Esophagus muscularis mucosa (tissue), 4 donors: ENCODE measurements around the gene MEIOSIN. TPM values are rescaled to one million over a fixed set of nuclear protein-coding genes. Genes with fewer than 3 reads are reported as not detected.

Source experiments
- DNase-seq: peaks from one replicate; pipeline ENCODE4 v3.0.0-alpha.2; 2017; ENCODE audit errors: extremely low spot score
- H3K27ac ChIP-seq, 4 donors: fragments of 200-600 bp; sonication (generic); replicated peaks in 1 of 4; 1 replicate in 3 of 4; 2 replicates in 1 of 4; pipeline ENCODE4 v1.5.1; 2016 to 2019; ENCODE audit warnings: mild to moderate bottlenecking in 1 of 4
- H3K27me3 ChIP-seq, 4 donors: fragments of 200-600 bp; sonication (generic); one replicate each; pipeline versions ENCODE4 v1.5.1 to v1.6.0; 2016 to 2019
- H3K36me3 ChIP-seq, 4 donors: fragments of 200-600 bp; sonication (generic); one replicate each; pipeline ENCODE4 v1.5.1; 2016 to 2019
- H3K4me1 ChIP-seq, 4 donors: fragments of 200-600 bp; sonication (generic); one replicate each; pipeline ENCODE4 v1.5.1; 2016 to 2019
- H3K4me3 ChIP-seq, 4 donors: fragments of 200-600 bp; sonication (generic); 1 replicate in 2 of 4; 2 replicates in 2 of 4; pipeline ENCODE4 v1.5.1; 2016 to 2019; ENCODE audit warnings: mild to moderate bottlenecking in 4 of 4, moderate library complexity in 1 of 4
- H3K9me3 ChIP-seq, 4 donors: fragments of 200-600 bp; sonication (generic); 1 replicate in 3 of 4; 2 replicates in 1 of 4; pipeline ENCODE4 v1.5.1; 2016 to 2019
- CTCF ChIP-seq, 3 experiments: fragments of 200-600 bp in 2 of 3; fragments of 450-650 bp in 1 of 3; sonication (generic) in 2 of 3; IDR thresholded peaks; one replicate each; pipeline ENCODE4 v1.5.1; 2017 to 2019; ENCODE audit warnings: antibody characterized with exemption in 3 of 3, mild to moderate bottlenecking in 2 of 3, moderate library complexity in 1 of 3
- EP300 ChIP-seq: sonication (generic); formaldehyde crosslinking; IDR thresholded peaks from one replicate; pipeline ENCODE4 v1.6.1; 2017; ENCODE audit warnings: antibody characterized with exemption
- POLR2A ChIP-seq: fragments of 450-650 bp; IDR thresholded peaks from one replicate; pipeline ENCODE4 v1.6.1; 2017; ENCODE audit warnings: antibody characterized with exemption, moderate library complexity, mild to moderate bottlenecking, low read depth
- POLR2AphosphoS5 ChIP-seq, 2 donors: sonication (generic); formaldehyde crosslinking; IDR thresholded peaks; one replicate each; pipeline ENCODE4 v1.6.1; 2017; ENCODE audit warnings: antibody characterized with exemption in 2 of 2
- WGBS: methylation state at CpG from one replicate; pipeline ENCODE4 v1.1.5; 2018; 5-methylcytosine and 5-hydroxymethylcytosine counted together
- intact Hi-C: fragments of 100-400 bp; cut with DNase I; formaldehyde crosslinking; loops from one replicate; pipeline ENCODE4 v1.15.1; 2023
- total RNA-seq, 4 donors: library from RNA; depleted of rRNA; stranded (reverse); fragments of >200 nt; gene quantifications; one replicate each; pipeline versions ENCODE4 v1.1.0 to v1.2.1, GENCODE V29; 2016

Gene MEIOSIN
- total RNA-seq, 4 donors from 2014 or later: not detected

- Histone ChIP-seq H3K9me3 (no peaks in the 10 kb centered on the region), H3K27ac (peak within 1 kb of the TSS; percentile 86 to 96 (median 92)), H3K27me3 (no peaks in the 10 kb centered on the region), H3K4me1 (peaks cover 7 to 26% (median 20%) of the 10 kb centered on the region in 4 donors), H3K36me3 (peaks cover 8 to 35% (median 23%) of the 10 kb centered on the region in 4 donors), H3K4me3 (peak within 1 kb of the TSS; percentile 65 to 78 (median 73))
- peak; percentile 99 for DNase-seq
- no peak for TF ChIP-seq CTCF (IDR thresholded peaks at IDR 0.05)
- TF ChIP-seq EP300: no peak
- TF ChIP-seq POLR2AphosphoS5 (IDR thresholded peaks at IDR 0.05): peak; percentile 79 to 84
- peak; percentile 6 for TF ChIP-seq POLR2A
- WGBS: under 1% methylated on average over 44 of the region's 70 CpGs
- intact Hi-C loops: loop anchor here (2.0 kb wide), 1 partner anchor 74 kb away; no protein-coding TSS in a partner anchor
These were observed 40.8 kb upstream of the MEIOSIN start, which contains the start of gene QPCTL for GRCh38 chr19:45692187-45693105. QPCTL (plus strand) TSS chr19:45692666; CDS start chr19:45692704, 38 bp downstream.

GRCh38 chr19:45693106-45693788 lies 40.0 kb upstream of the MEIOSIN start:
- peaks cover under 1 to 29% (median 15%) of the 10 kb centered on the region in 4 donors for H3K36me3 ChIP-seq
- no peak for TF ChIP-seq EP300
- peak in 1 of 2 donors; percentile 46 for TF ChIP-seq POLR2AphosphoS5 (IDR thresholded peaks at IDR 0.05)
- no peak for TF ChIP-seq POLR2A
- TF ChIP-seq CTCF (IDR thresholded peaks at IDR 0.05): peak; percentile 86 to 91 (median 89)
- no peaks in the 10 kb centered on the region for H3K9me3 ChIP-seq
- no peaks in the 10 kb centered on the region for H3K27me3 ChIP-seq
- peak overlapping the region; percentile 86 to 96 (median 92) for H3K27ac ChIP-seq
- under 1% methylated on average over 19 of the region's 22 CpGs for WGBS
- H3K4me1 ChIP-seq: peaks cover 7 to 26% (median 20%) of the 10 kb centered on the region in 4 donors
- H3K4me3 ChIP-seq: peak overlapping the region; percentile 65 to 78 (median 73)
- intact Hi-C loops: loop anchor here (2.0 kb wide), 1 partner anchor 74 kb away; no protein-coding TSS in a partner anchor
- DNase-seq: peak; percentile 96

GRCh38 chr19:45701676-45702075 lies 31.6 kb upstream of the MEIOSIN start:
- DNase-seq: no peak
- Histone ChIP-seq H3K4me1 (no peaks in the 10 kb centered on the region), H3K27me3 (no peaks in the 10 kb centered on the region), H3K9me3 (no peaks in the 10 kb centered on the region), H3K36me3 (peaks cover 2 to 42% (median 16%) of the 10 kb centered on the region in 4 donors), H3K4me3 (no peak overlapping the region), H3K27ac (no peak overlapping the region)
- intact Hi-C loops: no loop called here
- TF ChIP-seq CTCF (IDR thresholded peaks at IDR 0.05): no peak
- no peak for TF ChIP-seq POLR2A
- TF ChIP-seq EP300: no peak
- no peak for TF ChIP-seq POLR2AphosphoS5 (IDR thresholded peaks at IDR 0.05)
- WGBS: 87% methylated on average over 7 of the region's 7 CpGs

GRCh38 chr19:45705115-45705514 lies 28.1 kb upstream of the MEIOSIN start:
- WGBS: 90% methylated on average over 8 of the region's 9 CpGs
- H3K36me3 ChIP-seq: peaks cover 2 to 25% (median 16%) of the 10 kb centered on the region in 4 donors
- no peak for TF ChIP-seq EP300
- no peak for TF ChIP-seq POLR2A
- TF ChIP-seq CTCF (IDR thresholded peaks at IDR 0.05): no peak
- TF ChIP-seq POLR2AphosphoS5 (IDR thresholded peaks at IDR 0.05): no peak

More at GRCh38 chr19:45705115-45705514, 28.1 kb upstream of the MEIOSIN start:
- Histone ChIP-seq H3K9me3 (no peaks in the 10 kb centered on the region), H3K27me3 (no peaks in the 10 kb centered on the region), H3K4me1 (peaks cover 0 to 6% (median under 1%) of the 10 kb centered on the region in 4 donors), H3K27ac (no peak overlapping the region), H3K4me3 (no peak overlapping the region)
- DNase-seq: no peak
- intact Hi-C loops: no loop called here
